ENCODE data around the gene FOXP1. TPM values are rescaled to one million over a fixed set of nuclear protein-coding genes. Genes with fewer than 3 reads are reported as not detected.

Gene FOXP1
- total RNA-seq, 1 experiment from 2014 or later = 75.3 TPM

- no peaks in the 10 kb centered on the region for H3K79me2 ChIP-seq (ENCODE audit: insufficient read depth, low read length)
- no peak overlapping the region for H3K4ac ChIP-seq (ENCODE audit: low read depth, low read length)
- H3K27ac ChIP-seq (ENCODE audit: insufficient read length, low read depth, low read length) = no peak overlapping the region
- no peak overlapping the region for H3K9ac ChIP-seq (ENCODE audit: extremely low read depth, insufficient read length, low read length)
- no peak overlapping the region for H2AFZ ChIP-seq (ENCODE audit: low read length)
- H4K91ac ChIP-seq (ENCODE audit: insufficient read length, low read depth, low read length) = no peak overlapping the region
- peaks cover 19 to 26% of the 10 kb centered on the region in 2 experiments for H3K4me1 Mint-ChIP-seq
- H3K27me3 ChIP-seq (ENCODE audit: insufficient read depth, low read length) = no peaks in the 10 kb centered on the region
- H3K4me2 ChIP-seq (ENCODE audit: insufficient read depth, insufficient read length, low read length) = no peak overlapping the region
- no peaks in the 10 kb centered on the region for H3K9me3 ChIP-seq (ENCODE audit: control insufficient read depth, low read depth, low read length)
- no peak overlapping the region for H3K56ac ChIP-seq (ENCODE audit: insufficient read length, low read depth, low read length)
- no peaks in the 10 kb centered on the region for H3K9me3 Mint-ChIP-seq
- H3K23ac ChIP-seq (ENCODE audit: insufficient read length, low read depth, low read length) = no peak overlapping the region
- H3K4me1 ChIP-seq (ENCODE audit: insufficient read depth, low read length) = peaks cover 8% of the 10 kb centered on the region; the same call in 1 of the 2 replicates
- no peak overlapping the region for H3K4me3 Mint-ChIP-seq
- H3K79me1 ChIP-seq (ENCODE audit: insufficient read depth, low read depth, low read length, poor library complexity, severe bottlenecking) = no peaks in the 10 kb centered on the region
- no peaks in the 10 kb centered on the region for H3K23me2 ChIP-seq (ENCODE audit: insufficient read length, low read depth, low read length, poor library complexity, severe bottlenecking)
- H2BK15ac ChIP-seq (ENCODE audit: low read depth, low read length) = no peak overlapping the region
- no peak overlapping the region for H2AK5ac ChIP-seq (ENCODE audit: insufficient read length, low read length)
- no peak overlapping the region for H3K18ac ChIP-seq (ENCODE audit: insufficient read length, low read depth, low read length)
- no peak overlapping the region for H4K5ac ChIP-seq (ENCODE audit: insufficient read length, low read depth, low read length)
- no peak overlapping the region for H3K27ac Mint-ChIP-seq
- no peak overlapping the region for H4K8ac ChIP-seq (replicated peaks; ENCODE audit: insufficient read length, low read depth, low read length)
- no CpG with 5 or more reads among the region's 2 CpGs for WGBS (ENCODE audit: extremely low coverage, insufficient read length, low lambda C conversion rate)
- no peaks in the 10 kb centered on the region for H4K20me1 ChIP-seq (ENCODE audit: control insufficient read depth, insufficient read depth, insufficient read length)
- TF ChIP-seq CTCF (conservative IDR thresholded peaks at IDR 0.05) = no peak
- no peaks in the 10 kb centered on the region for H3K36me3 Mint-ChIP-seq (ENCODE audit: insufficient read depth in 1 of 3, low read depth in 3 of 3)
- no peak for DNase-seq
- no peak overlapping the region for H2BK20ac ChIP-seq (ENCODE audit: low read depth, low read length, poor library complexity, severe bottlenecking)
- H3K27me3 Mint-ChIP-seq (ENCODE audit: low read depth) = no peaks in the 10 kb centered on the region
- H3K14ac ChIP-seq (ENCODE audit: insufficient read depth, low read length) = no peak overlapping the region
- H2BK120ac ChIP-seq (ENCODE audit: low read depth, low read length, poor library complexity, severe bottlenecking) = no peak overlapping the region
- H2BK5ac ChIP-seq (ENCODE audit: insufficient read length, low read length) = no peak overlapping the region
- H2BK12ac ChIP-seq (ENCODE audit: insufficient read length, low read depth, low read length) = no peak overlapping the region
- H3T11ph ChIP-seq (ENCODE audit: low read length) = no peak overlapping the region
These were observed 189.8 kb downstream of the FOXP1 start for GRCh38 chr3:71393745-71394144.

All from H9 (cell line).